Lower leg skin (tissue), 3 donors: ENCODE measurements around the gene VPS37B.

Experiments used
- POLR2A ChIP-seq, 2 donors: fragments of 450-650 bp; IDR thresholded peaks; one replicate each; pipeline ENCODE4 v1.6.1; 2016 to 2017; ENCODE audit warnings: antibody characterized with exemption in 2 of 2, mild to moderate bottlenecking in 1 of 2, moderate library complexity in 1 of 2
- TF ChIP-seq, protein P1 (sequence below), 3 donors: fragments of 450-650 bp; IDR thresholded peaks; one replicate each; pipeline ENCODE4 v1.5.1; 2016; ENCODE audit warnings: antibody characterized with exemption in 3 of 3, mild to moderate bottlenecking in 3 of 3, moderate library complexity in 2 of 3

GRCh38 chr12:122871851-122872780, 23.8 kb downstream of the VPS37B start:
- TF ChIP-seq, protein P1, sequence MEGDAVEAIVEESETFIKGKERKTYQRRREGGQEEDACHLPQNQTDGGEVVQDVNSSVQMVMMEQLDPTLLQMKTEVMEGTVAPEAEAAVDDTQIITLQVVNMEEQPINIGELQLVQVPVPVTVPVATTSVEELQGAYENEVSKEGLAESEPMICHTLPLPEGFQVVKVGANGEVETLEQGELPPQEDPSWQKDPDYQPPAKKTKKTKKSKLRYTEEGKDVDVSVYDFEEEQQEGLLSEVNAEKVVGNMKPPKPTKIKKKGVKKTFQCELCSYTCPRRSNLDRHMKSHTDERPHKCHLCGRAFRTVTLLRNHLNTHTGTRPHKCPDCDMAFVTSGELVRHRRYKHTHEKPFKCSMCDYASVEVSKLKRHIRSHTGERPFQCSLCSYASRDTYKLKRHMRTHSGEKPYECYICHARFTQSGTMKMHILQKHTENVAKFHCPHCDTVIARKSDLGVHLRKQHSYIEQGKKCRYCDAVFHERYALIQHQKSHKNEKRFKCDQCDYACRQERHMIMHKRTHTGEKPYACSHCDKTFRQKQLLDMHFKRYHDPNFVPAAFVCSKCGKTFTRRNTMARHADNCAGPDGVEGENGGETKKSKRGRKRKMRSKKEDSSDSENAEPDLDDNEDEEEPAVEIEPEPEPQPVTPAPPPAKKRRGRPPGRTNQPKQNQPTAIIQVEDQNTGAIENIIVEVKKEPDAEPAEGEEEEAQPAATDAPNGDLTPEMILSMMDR (IDR thresholded peaks at IDR 0.05): no peak
- no peak for TF ChIP-seq POLR2A (IDR thresholded peaks at IDR 0.05)
